Measurements from ENCODE around the gene MYBPC2.

DNA sequence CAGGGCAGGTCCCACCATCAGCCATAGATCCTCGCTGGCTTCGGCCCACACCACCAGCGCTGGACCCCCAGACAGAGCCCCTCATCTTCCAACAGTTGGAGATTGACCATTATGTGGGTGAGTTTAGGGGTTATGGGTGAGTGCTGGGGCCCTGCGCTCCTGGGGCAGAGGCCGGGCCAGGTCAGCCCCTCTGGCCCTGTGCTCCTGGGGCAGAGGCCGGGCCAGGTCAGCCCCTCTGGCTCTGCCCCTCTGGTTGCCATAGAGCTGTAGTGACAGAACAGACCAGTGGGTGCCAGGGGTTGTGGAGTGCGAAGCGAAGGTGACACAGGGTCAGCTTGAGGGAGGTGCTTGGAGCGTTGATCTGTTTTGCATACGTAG, 33.3 kb upstream of the MYBPC2 start:
- TF ChIP-seq, protein P1, sequence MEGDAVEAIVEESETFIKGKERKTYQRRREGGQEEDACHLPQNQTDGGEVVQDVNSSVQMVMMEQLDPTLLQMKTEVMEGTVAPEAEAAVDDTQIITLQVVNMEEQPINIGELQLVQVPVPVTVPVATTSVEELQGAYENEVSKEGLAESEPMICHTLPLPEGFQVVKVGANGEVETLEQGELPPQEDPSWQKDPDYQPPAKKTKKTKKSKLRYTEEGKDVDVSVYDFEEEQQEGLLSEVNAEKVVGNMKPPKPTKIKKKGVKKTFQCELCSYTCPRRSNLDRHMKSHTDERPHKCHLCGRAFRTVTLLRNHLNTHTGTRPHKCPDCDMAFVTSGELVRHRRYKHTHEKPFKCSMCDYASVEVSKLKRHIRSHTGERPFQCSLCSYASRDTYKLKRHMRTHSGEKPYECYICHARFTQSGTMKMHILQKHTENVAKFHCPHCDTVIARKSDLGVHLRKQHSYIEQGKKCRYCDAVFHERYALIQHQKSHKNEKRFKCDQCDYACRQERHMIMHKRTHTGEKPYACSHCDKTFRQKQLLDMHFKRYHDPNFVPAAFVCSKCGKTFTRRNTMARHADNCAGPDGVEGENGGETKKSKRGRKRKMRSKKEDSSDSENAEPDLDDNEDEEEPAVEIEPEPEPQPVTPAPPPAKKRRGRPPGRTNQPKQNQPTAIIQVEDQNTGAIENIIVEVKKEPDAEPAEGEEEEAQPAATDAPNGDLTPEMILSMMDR (conservative IDR thresholded peaks at IDR 0.05; ENCODE audit: low read depth, low read length), result no peak
- no peak for TF ChIP-seq MAFK (IDR thresholded peaks at IDR 0.05; ENCODE audit: low read depth, low read length)
- no peak for TF ChIP-seq RAD21 (IDR thresholded peaks at IDR 0.05; ENCODE audit: low read length)
- no peak for TF ChIP-seq POLR2A (IDR thresholded peaks at IDR 0.05; ENCODE audit: low read depth, low read length)
- no peak for TF ChIP-seq MXI1 (IDR thresholded peaks at IDR 0.05; ENCODE audit: borderline replicate concordance, low read depth, low read length)
- TF ChIP-seq CEBPB (IDR thresholded peaks at IDR 0.05; ENCODE audit: low read depth, low read length), result no peak
- TF ChIP-seq MAZ (IDR thresholded peaks at IDR 0.05; ENCODE audit: borderline replicate concordance, low read depth, low read length), result no peak
- TF ChIP-seq, protein P2, sequence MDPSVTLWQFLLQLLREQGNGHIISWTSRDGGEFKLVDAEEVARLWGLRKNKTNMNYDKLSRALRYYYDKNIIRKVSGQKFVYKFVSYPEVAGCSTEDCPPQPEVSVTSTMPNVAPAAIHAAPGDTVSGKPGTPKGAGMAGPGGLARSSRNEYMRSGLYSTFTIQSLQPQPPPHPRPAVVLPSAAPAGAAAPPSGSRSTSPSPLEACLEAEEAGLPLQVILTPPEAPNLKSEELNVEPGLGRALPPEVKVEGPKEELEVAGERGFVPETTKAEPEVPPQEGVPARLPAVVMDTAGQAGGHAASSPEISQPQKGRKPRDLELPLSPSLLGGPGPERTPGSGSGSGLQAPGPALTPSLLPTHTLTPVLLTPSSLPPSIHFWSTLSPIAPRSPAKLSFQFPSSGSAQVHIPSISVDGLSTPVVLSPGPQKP (IDR thresholded peaks at IDR 0.05; ENCODE audit: borderline replicate concordance, low read depth, low read length), result no peak
- TF ChIP-seq, protein P3, sequence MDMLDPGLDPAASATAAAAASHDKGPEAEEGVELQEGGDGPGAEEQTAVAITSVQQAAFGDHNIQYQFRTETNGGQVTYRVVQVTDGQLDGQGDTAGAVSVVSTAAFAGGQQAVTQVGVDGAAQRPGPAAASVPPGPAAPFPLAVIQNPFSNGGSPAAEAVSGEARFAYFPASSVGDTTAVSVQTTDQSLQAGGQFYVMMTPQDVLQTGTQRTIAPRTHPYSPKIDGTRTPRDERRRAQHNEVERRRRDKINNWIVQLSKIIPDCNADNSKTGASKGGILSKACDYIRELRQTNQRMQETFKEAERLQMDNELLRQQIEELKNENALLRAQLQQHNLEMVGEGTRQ (IDR thresholded peaks at IDR 0.05; ENCODE audit: low read depth, low read length), result no peak
- TF ChIP-seq SMC3 (IDR thresholded peaks at IDR 0.05; ENCODE audit: low read depth, low read length), result no peak
- no peak for TF ChIP-seq BHLHE40 (IDR thresholded peaks at IDR 0.05; ENCODE audit: low read depth, low read length)
